Sigmoid colon (tissue), 4 donors: ENCODE measurements around the gene RGS19.

Source experiments
- EP300 ChIP-seq, 4 donors: sonication (generic); formaldehyde crosslinking; IDR thresholded peaks; one replicate each; pipeline ENCODE4 v1.6.1; 2017; ENCODE audit warnings: antibody characterized with exemption in 4 of 4
- POLR2AphosphoS5 ChIP-seq, 4 donors: sonication (generic); formaldehyde crosslinking; IDR thresholded peaks; one replicate each; pipeline ENCODE4 v1.6.1; 2017; ENCODE audit warnings: antibody characterized with exemption in 4 of 4

- TF ChIP-seq EP300 (IDR thresholded peaks at IDR 0.05) (no peak), POLR2AphosphoS5 (IDR thresholded peaks at IDR 0.05) (no peak)
Measured at GRCh38 chr20:64121586-64121985, 42.3 kb upstream of the RGS19 start.
